ENCODE data around the gene ARFIP2.
A peak's percentile ranks its signal among the peaks of the same experiment; 100 is the strongest.
"Not testable (repeated sequence)": the region's sequence is repeated elsewhere in the genome, so short reads cannot be mapped to it uniquely, and the experiment has no call there.

The ARFIP2 gene, protein sequence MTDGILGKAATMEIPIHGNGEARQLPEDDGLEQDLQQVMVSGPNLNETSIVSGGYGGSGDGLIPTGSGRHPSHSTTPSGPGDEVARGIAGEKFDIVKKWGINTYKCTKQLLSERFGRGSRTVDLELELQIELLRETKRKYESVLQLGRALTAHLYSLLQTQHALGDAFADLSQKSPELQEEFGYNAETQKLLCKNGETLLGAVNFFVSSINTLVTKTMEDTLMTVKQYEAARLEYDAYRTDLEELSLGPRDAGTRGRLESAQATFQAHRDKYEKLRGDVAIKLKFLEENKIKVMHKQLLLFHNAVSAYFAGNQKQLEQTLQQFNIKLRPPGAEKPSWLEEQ

DNA sequence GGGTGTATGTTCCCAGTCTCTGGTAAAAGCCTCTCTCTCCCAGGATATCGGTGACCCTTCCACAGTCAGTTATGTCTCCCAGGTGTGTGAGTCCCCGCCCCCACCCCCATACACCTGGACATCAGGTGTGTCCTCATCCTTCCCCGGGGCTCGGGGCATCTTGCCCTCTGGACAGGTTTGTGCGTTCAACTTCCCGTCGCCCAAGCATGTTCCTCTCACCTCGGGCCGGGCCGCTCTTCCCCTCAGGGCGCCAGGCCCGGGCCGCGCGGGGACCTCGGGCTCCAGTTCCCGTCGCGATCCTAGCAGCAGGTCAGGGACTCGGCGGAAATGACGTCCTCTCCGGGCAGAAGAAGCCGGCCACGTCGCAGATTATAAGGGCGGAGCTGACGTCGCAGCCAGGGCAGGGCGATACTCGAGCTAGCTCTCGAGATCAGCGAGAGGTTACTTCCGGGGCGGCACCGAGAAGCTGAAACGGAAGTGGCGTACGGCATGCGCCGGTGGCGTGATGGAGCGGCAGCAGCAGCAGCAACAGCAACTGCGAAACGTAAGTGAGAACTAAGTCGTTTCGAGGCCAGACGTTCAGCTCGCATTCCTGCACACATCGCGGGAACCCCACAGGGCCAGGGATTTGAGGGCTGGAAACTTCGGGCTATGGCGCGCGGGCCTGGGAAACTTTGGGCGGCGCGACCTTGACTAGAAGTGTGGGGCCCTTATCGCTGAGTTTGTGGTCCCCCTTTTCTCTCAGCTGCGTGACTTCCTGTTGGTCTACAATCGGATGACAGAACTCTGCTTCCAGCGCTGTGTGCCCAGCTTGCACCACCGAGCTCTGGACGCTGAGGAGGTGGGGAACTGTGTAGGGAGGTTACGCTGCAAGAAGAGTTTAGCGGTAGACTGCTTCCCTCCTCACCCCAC is at the start of gene ARFIP2, which contains the start of gene TIMM10B:
ARFIP2 (minus strand) TSS at position 320 of the 912 bp plus-strand sequence. CDS start 910 bp downstream, outside the sequence.
TIMM10B (plus strand) TSS at position 490 of the 912 bp plus-strand sequence; CDS start at position 506, 16 bp downstream.
- peak; percentile 87 for DNase-seq

DNA sequence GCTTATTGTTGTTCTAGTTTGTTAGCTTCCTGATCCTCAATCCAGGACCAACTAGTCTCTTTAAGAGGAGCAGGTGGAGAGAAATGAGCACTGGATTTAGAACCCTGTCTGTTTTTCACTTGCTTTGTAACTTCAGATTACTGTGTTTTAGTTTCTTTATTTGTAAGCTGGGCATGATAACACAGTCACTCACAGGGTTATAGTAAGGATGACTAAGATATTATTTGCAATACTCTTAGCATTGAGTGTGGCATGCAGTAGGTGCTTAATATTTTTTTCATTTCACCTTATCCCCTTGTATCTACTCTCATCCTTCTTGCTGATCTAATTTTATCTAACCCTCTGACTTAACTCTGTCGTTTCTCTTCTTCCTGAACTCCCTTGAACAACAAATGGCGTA is 49.7 kb upstream of the ARFIP2 start:
- no peak for DNase-seq

DNA sequence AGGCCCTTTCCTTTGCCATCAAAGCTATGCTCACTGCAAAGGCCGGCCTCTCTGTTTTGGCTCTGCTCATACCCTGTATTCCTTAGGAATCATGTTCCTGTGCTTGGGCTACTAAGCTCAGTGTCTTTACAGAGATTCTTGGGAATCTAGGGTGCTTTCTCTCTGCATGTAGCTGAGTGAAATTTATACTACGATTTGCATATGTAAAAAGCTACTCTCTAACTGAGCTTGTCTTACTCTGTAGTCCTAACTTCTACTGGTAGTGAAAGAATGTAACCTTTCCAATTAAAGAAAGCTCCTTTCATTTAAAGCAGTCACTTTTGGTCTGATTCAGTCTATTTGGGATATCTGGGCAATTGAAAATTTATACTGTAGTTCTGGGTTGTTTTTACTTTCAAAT is 48.1 kb upstream of the ARFIP2 start:
- DNase-seq, result no peak

DNA sequence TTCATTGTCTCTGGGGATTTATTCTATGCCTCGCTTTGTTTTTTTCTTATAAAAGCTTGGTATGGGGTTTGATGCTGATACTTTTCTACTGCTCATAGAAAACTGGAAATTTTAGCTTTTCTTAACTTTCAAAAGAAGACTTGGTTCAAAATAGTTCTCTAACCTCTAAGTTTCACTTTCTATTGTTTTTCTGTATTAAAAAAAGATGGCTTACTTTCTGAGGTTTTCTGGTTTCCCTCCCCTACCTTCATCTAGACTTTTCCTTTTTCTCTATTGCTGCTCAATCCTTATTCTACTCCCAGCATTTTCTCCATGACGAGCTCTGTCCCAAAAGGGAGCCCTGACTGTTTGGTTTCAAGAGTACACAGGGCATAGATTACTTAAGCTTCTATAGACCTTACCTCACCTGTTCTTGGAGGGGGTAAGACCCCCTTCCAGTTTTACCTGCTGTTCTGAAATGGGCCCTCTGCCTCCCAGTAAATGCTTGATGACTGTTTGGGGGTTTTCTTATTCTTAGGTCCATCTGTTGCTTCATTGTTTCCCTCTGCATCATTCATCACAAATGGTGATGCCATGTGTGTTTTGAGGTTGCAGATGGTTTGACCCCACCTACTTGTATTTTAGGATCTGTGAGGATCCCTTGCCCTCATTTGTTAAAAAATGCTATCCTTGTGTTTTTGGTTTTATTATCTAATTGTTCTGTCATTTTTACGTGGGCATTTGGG is 45.4 kb upstream of the ARFIP2 start:
- DNase-seq, result no peak

DNA sequence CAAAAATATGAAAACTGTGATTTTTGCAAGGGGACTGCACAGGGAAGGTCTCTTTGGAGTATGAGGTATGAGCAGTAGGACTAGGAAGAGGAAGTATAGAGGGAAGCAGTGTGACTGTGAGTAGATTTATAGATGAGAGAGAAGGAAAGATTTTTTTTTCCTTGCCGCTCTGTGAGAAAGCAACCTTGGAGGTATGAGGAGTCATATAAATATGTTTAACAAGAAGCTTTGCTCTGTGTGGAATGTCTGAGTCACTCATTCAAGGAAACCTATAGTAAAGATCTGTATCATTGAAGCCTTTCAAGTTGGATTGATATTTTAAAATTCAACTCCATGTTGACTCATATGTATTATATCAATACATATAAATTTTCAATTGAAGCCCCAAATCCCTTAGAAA is 42.1 kb upstream of the ARFIP2 start:
- no peak for DNase-seq

DNA sequence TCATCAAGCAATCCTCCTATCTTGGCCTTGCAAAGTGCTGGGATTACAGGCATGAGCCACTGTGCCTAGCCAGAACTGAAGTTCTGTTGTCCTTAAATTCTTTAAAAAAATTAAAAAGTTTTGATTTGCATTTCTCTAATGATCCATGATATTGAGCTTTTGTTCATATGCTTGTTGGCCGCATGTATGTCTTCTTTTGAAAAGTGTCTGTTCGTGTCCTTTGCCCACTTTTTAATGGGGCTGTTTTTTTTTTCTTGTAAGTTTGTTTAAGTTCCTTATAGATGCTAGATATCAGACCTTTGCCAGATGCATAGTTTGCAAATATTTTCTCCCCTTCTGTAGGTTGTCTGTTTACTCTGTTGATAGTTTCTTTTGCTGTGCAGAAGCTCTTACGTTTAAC is 40.8 kb upstream of the ARFIP2 start:
- DNase-seq, result not testable (repeated sequence)

DNA sequence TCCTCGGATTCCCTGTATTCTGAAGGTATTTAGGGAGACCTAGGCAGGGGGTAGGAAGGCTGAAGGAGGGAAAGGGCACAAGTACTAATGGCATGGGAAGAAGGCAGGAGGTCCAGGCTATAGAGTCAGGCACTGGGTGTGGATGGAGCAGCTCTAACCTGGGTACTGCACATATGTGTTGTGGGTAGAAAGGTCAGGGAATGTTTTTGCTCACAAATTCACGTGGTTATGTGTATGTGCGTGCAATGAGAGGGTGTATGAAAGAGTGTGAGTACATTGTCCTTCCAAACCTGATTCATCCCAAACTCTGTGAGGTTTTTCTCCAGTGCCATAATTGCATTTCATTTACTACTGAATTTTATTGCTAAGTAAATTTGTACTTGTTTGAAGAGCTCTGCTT is 39.1 kb upstream of the ARFIP2 start:
- no peak for DNase-seq

DNA sequence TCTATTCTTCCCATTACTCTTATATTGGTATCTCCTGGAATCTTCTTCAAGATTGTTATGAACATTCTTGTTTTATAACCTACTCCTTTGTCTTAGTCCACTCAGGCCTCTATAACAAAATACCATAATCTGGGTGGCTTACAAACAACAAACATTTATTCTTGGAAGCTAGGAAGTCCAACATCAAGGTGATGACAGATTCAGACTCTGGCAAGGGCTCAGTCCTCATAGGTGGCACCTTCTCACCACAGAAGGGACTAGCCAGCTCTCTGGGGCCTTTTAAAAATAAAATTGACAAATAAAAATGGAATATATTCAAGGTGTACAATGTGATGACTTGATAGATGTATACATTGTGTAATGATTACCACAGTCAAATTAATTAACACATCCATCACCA is 35.7 kb upstream of the ARFIP2 start:
- DNase-seq, result no peak

DNA sequence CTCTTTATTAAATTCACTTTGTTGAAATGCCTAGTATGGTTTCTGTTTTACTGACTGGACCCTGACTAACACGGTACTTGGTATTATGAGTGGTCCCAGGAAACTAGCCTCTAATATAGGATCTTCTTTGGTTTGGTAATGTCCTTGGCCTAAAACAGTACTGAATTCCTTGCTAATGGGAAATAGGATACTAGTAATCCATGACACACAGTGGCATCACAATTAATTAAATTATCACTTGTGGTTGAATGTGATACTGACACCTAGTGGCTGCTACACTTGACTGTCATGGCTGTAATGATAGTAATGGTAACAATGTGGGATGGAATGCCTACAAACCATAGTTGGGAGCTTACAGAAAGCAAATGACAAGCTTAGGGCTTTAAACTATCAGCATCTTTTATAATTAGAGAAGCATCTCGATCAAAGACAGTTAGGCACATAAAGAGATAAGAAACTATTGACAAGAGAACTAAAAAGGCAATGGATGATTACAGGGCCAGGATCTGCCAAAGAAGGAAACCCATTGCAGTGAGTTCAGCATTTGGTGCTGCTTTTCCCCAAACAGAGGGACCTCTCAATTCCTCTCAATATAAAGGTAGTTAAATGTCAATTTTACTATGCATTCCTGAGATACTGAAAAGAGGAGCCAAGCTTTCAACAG is 24.6 kb upstream of the ARFIP2 start:
- DNase-seq, result no peak

DNA sequence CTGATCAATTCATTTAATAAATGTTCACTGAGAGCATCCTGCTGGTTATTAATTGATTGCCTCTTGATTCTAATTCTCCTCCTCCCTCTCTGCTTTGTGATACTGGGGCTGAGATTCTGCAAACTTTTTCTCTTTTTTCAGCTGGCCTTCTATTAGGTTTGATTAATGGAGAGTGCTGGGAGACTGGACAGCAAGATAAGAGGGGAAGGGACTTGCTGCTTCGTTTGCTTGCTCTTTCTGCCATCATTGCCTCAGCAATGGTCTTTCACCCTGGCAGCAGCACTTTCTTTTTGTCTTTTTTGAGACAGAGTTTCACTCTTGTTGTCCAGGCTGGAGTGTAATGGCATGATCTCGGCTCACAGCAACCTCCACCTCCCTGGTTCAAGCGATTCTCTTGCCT is 23.0 kb upstream of the ARFIP2 start:
- no peak for DNase-seq

DNA sequence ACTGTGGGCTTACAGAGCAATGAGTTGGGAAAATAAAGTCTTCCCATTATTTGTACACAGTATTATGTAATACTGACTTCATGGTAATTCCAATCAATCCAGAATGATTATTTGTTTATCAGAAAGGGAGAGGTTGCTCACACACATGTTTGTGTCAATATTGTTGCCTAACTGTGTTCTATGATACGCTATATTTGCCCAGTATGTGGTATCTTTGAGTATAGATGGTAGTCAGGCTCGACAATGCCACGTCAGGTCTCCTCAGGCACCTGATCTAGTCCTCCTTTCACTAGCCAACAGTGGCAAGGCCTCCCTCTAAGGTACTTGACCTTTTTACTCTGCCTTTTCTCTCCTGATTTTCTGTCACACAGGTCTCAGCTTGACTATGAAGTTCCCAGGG is 21.3 kb upstream of the ARFIP2 start:
- no peak for DNase-seq

DNA sequence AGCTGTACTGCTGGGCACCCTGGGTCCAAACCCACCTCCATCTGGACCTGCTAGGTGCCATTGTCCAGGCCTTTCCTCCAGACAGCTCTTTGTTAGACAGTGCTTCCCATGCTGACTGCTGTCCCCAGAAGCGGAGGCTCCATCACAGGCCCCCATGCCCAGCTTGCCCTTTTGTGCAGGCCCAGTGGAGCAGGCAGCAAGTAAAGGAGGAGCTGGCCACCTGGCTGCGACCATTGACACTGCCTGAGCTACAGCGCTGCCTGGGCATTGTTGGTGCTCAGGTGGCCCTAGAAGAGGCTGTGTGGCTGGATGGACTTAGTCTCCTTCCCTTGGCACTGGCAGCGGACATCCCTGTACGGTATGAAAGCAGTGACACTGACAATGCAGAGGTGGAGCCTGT is 17.4 kb upstream of the ARFIP2 start:
- DNase-seq, result no peak

DNA sequence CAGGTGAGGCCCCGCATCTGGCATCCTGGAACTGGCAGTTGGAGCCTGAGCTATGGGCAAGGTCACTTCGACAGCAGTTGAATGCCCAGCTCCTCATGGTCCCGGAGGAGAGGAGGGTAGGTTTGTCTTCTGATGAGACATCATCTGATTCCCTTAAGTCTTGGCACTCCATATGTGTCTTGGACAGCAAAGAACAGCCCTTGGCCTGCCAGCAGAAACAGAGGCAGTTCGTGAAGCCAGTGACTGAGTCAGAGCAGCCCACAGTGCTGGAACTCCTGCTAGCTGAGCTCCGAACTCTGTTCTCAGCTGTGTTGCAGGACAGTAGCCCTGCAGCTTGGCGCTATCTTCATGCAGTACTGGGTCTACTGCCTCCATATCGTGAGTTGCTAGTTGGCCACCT is 17.0 kb upstream of the ARFIP2 start:
- DNase-seq, result no peak

DNA sequence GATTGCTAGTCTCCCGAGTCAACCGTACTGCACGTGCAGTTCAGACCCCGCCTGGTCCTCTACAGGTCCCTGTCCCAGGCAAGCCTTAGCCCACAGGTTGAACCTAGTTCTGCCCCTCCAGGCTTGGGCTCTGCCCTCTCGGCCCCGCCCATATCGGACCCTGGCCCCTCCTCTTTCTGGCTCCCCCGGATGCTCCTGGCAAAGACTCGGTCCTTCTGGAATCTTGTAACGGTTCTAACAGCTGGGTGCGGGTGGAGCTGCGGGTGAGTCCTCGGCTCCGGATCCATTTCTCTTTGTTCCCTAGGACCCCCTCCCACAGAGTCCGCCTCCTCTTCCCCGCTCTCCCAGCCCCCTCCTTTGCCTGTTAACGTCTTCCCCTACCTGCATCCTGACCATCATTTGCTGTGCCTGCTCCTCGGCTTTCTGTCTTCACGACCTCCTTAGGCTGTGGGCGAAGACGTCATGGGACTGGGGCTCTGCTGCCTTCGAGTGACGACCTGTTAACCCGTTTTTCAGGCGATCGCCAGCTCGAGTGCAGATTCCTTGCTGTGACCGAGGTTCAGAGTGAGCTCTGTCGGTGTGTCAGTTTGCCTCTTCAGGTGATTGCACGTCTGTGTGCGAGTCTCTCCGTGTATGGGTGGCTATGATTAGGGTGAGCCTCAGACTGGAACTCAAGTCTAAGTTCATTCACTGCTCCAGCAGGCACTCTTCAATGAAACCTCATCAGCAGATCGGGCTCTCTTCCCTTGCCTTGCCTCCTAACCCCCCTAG is 16.1 kb upstream of the ARFIP2 start, which contains the start of gene DNHD1:
DNHD1 (plus strand) TSS at position 212 of the 771 bp plus-strand sequence. CDS start 936 bp downstream, outside the sequence.
- DNase-seq, result no peak

DNA sequence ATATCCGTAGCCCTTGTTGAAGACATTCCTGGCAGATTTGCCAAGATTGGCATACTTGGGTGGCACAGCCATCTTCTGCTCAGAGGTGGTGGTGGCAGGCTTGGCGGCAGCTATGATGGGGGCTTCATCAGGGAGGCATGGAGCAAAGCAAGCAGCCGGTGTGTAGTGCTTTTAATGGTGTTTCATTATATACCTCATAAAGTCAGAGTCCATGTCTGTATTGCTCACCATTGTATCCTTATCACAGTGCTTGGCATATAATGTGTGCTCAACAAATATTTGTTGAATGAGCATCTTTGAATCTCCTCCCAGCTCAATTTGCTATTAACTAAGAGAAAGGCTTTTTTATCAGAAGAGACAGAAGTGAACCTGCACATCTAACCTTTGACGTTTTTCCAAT is 8.2 kb upstream of the ARFIP2 start:
- no peak for DNase-seq

DNA sequence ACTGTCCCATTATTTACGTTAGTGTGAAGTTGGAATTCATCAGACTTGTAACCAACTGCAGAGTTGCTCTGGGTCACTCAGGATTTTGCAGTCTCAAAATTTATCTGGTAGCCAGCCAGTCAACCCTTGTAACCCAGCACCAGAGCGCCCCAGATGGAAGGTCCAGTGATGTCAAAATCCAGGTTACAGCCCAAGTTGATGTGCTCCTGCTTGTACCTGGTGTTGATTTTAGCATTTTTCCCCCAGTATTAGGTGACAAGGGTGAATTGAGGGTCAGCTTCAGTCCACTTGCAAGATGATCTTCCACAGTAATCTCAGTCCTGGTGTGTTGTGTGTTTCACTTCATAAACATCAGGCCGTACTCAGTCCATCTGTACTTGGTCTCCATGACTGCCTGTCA is 7.7 kb upstream of the ARFIP2 start:
- DNase-seq, result no peak

DNA sequence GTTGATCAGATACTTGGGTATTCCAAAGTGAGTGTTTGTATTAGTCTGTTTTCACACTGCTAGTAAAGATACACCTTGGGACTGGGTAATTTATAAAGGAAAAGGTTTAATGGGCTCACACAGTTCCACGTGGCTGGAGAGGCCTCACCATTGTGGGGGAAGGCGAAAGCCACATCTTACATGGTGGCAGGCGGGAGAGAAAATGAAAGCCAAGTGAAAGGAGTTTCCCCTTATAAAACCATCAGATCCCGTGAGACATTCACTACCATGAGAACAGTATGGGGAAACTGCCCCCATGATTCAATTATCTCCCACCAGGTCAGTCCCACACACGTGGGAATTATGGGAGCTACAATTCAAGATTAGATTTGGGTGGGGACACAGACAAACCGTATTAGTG is 7.2 kb upstream of the ARFIP2 start:
- DNase-seq, result no peak

DNA sequence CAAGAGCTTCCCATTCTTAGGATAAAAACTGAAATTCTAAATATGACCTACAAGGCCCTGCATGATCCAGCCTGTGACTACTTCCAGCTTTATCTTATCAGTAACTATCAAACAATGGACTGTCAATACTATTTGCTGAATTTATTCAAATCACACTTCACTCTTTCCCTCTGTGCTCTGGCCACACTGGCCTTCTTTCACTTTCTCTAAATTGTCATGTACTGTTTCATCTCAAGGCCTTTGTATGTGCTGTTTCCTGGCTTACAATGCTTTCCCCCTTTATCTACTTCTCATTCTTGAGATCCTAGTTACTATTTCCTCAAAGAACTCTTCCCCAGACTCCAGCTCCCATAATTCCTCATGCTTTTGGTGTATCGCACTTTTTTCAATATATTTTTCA is 5.8 kb upstream of the ARFIP2 start:
- no peak for DNase-seq

DNA sequence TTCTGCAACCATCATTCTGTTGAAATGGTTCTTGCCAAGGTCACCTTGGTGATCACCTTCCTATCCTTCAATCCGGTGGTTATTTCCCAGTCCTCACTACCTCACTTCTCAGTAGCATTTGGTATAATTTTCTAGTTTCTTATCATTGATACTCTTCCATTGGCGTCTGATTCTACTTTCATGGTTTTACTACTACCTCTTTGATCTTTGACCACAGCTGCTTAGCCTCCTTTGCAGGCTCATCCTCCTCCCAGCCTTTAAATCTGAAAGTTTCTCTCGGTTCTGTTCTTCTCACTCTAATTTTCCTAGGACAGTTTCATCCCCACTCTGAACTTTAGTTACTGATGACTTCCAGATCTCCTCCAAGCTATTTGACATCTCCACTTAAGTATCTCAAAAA is 5.1 kb upstream of the ARFIP2 start:
- no peak for DNase-seq

DNA sequence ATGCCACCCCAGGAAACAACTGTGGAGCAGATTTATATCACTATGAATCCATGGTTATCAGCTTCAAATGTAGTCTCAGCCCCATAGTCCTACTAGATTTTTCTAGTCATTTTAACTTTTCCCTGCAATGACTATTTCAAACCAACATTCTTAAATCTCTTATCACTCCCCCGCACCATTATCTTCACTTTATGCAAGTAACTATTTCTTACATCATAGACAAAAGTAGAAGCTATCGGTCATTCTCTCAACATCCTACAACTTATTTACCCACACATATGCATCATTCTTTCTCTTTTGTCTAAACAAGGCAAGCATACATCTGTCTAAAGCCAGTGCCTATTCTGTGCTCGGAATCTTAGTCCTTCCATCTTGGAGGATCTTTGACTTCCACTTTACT is 4.5 kb upstream of the ARFIP2 start:
- no peak for DNase-seq

DNA sequence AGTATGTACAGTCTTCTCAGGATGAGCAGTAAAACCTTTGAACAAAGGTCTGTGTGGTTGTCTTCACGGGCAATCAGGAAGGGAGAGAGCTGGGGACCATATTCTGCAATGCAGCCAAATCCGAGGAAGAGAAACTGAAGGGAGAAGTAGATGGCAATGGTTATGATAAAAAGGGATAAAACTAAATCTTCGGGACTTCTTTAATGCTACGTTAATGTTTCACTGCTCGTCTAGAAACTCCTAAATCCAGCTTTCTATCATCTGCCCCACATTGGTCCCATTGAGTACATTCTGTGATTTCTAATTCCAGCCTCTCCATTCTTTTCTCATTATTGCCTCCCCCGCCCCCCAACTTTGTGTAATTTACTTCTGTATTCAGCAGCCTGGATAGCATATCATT is 1.9 kb upstream of the ARFIP2 start:
- no peak for DNase-seq

DNA sequence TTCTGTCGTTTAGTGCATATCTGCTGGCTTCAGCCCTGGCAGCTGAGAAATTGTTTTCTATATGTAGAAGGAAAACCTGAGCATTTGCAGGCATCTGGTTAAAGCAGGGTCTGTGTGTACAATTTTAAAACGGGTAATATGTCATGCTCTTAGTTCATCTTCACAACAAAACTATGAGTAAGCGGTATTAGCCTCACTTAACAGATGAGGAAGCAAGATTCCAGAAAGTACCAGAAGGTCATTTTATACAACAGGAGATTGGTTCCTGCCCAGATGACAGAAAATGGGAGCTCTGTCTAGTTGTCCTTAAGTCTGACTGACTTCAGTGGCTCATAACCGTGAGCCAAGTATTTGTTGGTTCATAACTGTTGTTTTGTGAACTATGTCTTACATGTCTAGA is 1.3 kb upstream of the ARFIP2 start:
- no peak for DNase-seq
